GM12875 (cell line): ENCODE results near the gene RELT.
"Not testable (repeated sequence)": the region's sequence is repeated elsewhere in the genome, so short reads cannot be mapped to it uniquely, and the experiment has no call there.

Experiments
- H3K4me3 ChIP-seq: one replicate; pipeline ENCODE4 v1.5.1; 2011; ENCODE audit warnings: low read depth, low read length, control low read depth
- CTCF ChIP-seq: IDR thresholded peaks from 2 replicates; pipeline ENCODE4 v1.5.1; 2011; ENCODE audit warnings: low read depth, mild to moderate bottlenecking, control low read depth, inconsistent platforms, low read length, moderate library complexity, borderline replicate concordance; ENCODE audit not compliant: insufficient read depth

The RELT gene

GRCh38 chr11:73428227-73428626 lies 52.0 kb downstream of the RELT start:
- no peak for TF ChIP-seq CTCF
- H3K4me3 ChIP-seq: no peak overlapping the region

GRCh38 chr11:73428699-73429098 lies 52.5 kb downstream of the RELT start:
- no peak overlapping the region for H3K4me3 ChIP-seq
- no peak for TF ChIP-seq CTCF

GRCh38 chr11:73429121-73429750 lies 53.0 kb downstream of the RELT start:
- no peak overlapping the region for H3K4me3 ChIP-seq

GRCh38 chr11:73430326-73430725 lies 54.1 kb downstream of the RELT start:
- TF ChIP-seq CTCF: no peak
- no peak overlapping the region for H3K4me3 ChIP-seq

More at GRCh38 chr11:73429121-73429750, 53.0 kb downstream of the RELT start:
- no peak for TF ChIP-seq CTCF

GRCh38 chr11:73431396-73431795 lies 55.2 kb downstream of the RELT start:
- no peak for TF ChIP-seq CTCF
- H3K4me3 ChIP-seq: no peak overlapping the region

- not testable (repeated sequence) for H3K4me3 ChIP-seq
These were observed 60.7 kb downstream of the RELT start for GRCh38 chr11:73436859-73437258.

GRCh38 chr11:73439002-73439843 lies 63.0 kb downstream of the RELT start:
- no peak overlapping the region for H3K4me3 ChIP-seq
- TF ChIP-seq CTCF: no peak
